HepG2 (cell line): ENCODE measurements around the gene PDE5A. TPM values are rescaled to one million over a fixed set of nuclear protein-coding genes. Genes with fewer than 3 reads are reported as not detected.

Source experiments
- ATAC-seq: fragments of 200-7000 bp; cut with Tn5 transposase; 3 replicates; pipeline ENCODE4 v1.9.1; 2020; ENCODE audit warnings: mild to moderate bottlenecking, moderate library complexity
- BruUV-seq: library from RNA; stranded (reverse); fragments of 400-500 nt; replicated peaks from 2 replicates; lab custom pipeline; 2021; lab: Mats Ljungman, UMichigan
- CTCF ChIA-PET: fragments of 300-600 bp; formaldehyde crosslinking; extraction: SDS; loops from one replicate; lab custom pipeline; 2021; ENCODE audit warnings: low total read pairs, inconsistent platforms, low intra/inter-chr PET ratio; lab: Yijun Ruan, JAX
- POLR2A ChIA-PET: fragments of 350-600 bp; sonication (Branson Sonifier 250); formaldehyde crosslinking; loops from one replicate; lab custom pipeline; 2020; ENCODE audit warnings: antibody characterized with exemption, inconsistent platforms; lab: Yijun Ruan, JAX
- DNase-seq: peaks from one replicate; pipeline ENCODE4 v3.0.0-alpha.2; 2015; ENCODE audit warnings: low spot score
- FAIRE-seq: peaks from 3 replicates; lab custom pipeline; 2011; peaks lifted over from hg19 to GRCh38; lab: Jason Lieb, UNC
- H2AFZ ChIP-seq: one replicate; pipeline ENCODE4 v1.6.1; 2011; ENCODE audit warnings: low read length, inconsistent platforms
- H3K27ac ChIP-seq: fragments of 300-600 bp; 3 replicates; pipeline ENCODE4 v1.8.0; 2011; ENCODE audit warnings: mixed run types, mild to moderate bottlenecking, mixed read lengths, low read length, inconsistent platforms; ENCODE audit not compliant: insufficient read depth; ENCODE audit errors: extremely low read length
- H3K27me3 ChIP-seq, 2 experiments: fragments of 200-600 bp in 1 of 2; 2 replicates in 1 of 2; 3 replicates in 1 of 2; pipeline versions ENCODE4 v1.6.0 to v1.8.0; 2011; ENCODE audit warnings: low read length in 2 of 2, mild to moderate bottlenecking in 2 of 2, moderate library complexity in 2 of 2, inconsistent platforms in 1 of 2; ENCODE audit not compliant: insufficient read depth in 2 of 2, control insufficient read depth in 1 of 2
- H3K36me3 ChIP-seq, 2 experiments: fragments of 200-600 bp in 1 of 2; replicated peaks in 1 of 2; 2 replicates in 1 of 2; 3 replicates in 1 of 2; pipeline versions ENCODE4 v1.5.1 to v1.8.0; 2011; ENCODE audit warnings: low read length in 2 of 2, inconsistent platforms in 1 of 2; ENCODE audit not compliant: insufficient read depth in 2 of 2, control insufficient read depth in 1 of 2
- H3K4me1 ChIP-seq: 2 replicates; pipeline ENCODE4 v1.5.1; 2012; ENCODE audit warnings: low read length, inconsistent platforms; ENCODE audit not compliant: insufficient read depth
- H3K4me2 ChIP-seq: 2 replicates; pipeline ENCODE4 v1.6.0; 2011; ENCODE audit warnings: low read depth, low read length, inconsistent platforms
- H3K4me3 ChIP-seq, 3 experiments: fragments of 200-600 bp in 1 of 3; sonication (generic), shearing (Covaris generic) in 1 of 3; replicated peaks in 1 of 3; 2 replicates each; pipeline ENCODE4 v1.5.1; 2011 to 2016; ENCODE audit warnings: low read length in 3 of 3, inconsistent platforms in 2 of 3, low read depth in 2 of 3, mild to moderate bottlenecking in 2 of 3, control low read depth in 1 of 3, mixed read lengths in 1 of 3; ENCODE audit not compliant: insufficient read depth in 1 of 3
- H3K79me2 ChIP-seq: one replicate; pipeline ENCODE4 v1.6.1; 2011; ENCODE audit warnings: low read length, inconsistent platforms; ENCODE audit not compliant: insufficient read depth
- H3K9ac ChIP-seq: 2 replicates; pipeline ENCODE4 v1.6.0; 2011; ENCODE audit warnings: mild to moderate bottlenecking, low read depth, low read length, inconsistent platforms; ENCODE audit not compliant: insufficient read depth
- H3K9me3 ChIP-seq: 2 replicates; pipeline ENCODE4 v1.5.1; 2012; ENCODE audit warnings: mild to moderate bottlenecking, low read length
- H4K20me1 ChIP-seq: 2 replicates; pipeline ENCODE4 v1.6.0; 2011; ENCODE audit warnings: inconsistent platforms, mild to moderate bottlenecking, low read length, moderate library complexity; ENCODE audit not compliant: insufficient read depth
- ASH2L ChIP-seq: fragments of 300-600, 200-600 bp; sonication (generic); IDR thresholded peaks from 2 replicates; pipeline ENCODE4 v1.7.0; 2017; ENCODE audit warnings: low read depth, mild to moderate bottlenecking, moderate library complexity, mixed read lengths, low read length; ENCODE audit not compliant: insufficient read length
- FOXO1 ChIP-seq: sonication (generic); formaldehyde crosslinking; IDR thresholded peaks from 2 replicates; pipeline ENCODE4 v1.4.0; 2020; ENCODE audit warnings: missing genetic modification reagents
- HMG20B ChIP-seq: conservative IDR thresholded peaks from 2 replicates; pipeline ENCODE4 v1.6.1; 2016; ENCODE audit warnings: missing genetic modification reagents, missing compliant biosample characterization
- HOXA7 ChIP-seq: sonication (generic); formaldehyde crosslinking; IDR thresholded peaks from 2 replicates; pipeline ENCODE4 v1.8.1; 2022; ENCODE audit warnings: mild to moderate bottlenecking, missing genetic modification reagents, moderate library complexity
- KAT8 ChIP-seq: IDR thresholded peaks from 2 replicates; pipeline ENCODE4 v1.6.1; 2016; ENCODE audit warnings: missing genetic modification reagents, missing compliant biosample characterization
- MATR3 ChIP-seq: sonication (generic); formaldehyde crosslinking; IDR thresholded peaks from 2 replicates; pipeline ENCODE4 v1.4.0; 2020; ENCODE audit warnings: missing genetic modification reagents
- MED1 ChIP-seq: sonication (generic); formaldehyde crosslinking; IDR thresholded peaks from 2 replicates; pipeline ENCODE4 v1.4.0; 2020; ENCODE audit warnings: missing genetic modification reagents
- NBN ChIP-seq: fragments of 450-650 bp; conservative IDR thresholded peaks from 2 replicates; pipeline ENCODE4 v1.6.1; 2017
- NFE2L1 ChIP-seq: sonication (generic); formaldehyde crosslinking; IDR thresholded peaks from 2 replicates; pipeline ENCODE4 v1.4.0; 2020; ENCODE audit warnings: missing genetic modification reagents, mild to moderate bottlenecking, borderline replicate concordance
- REL ChIP-seq: sonication (generic); formaldehyde crosslinking; conservative IDR thresholded peaks from 2 replicates; pipeline ENCODE4 v1.8.0; 2022; ENCODE audit warnings: mild to moderate bottlenecking, missing genetic modification reagents, moderate library complexity
- RFXANK ChIP-seq: IDR thresholded peaks from 2 replicates; pipeline ENCODE4 v1.6.1; 2016
- SMYD3 ChIP-seq: sonication (generic); formaldehyde crosslinking; IDR thresholded peaks from 2 replicates; pipeline ENCODE4 v1.8.1; 2023; ENCODE audit warnings: mild to moderate bottlenecking, missing genetic modification reagents
- SP5 ChIP-seq: IDR thresholded peaks from 2 replicates; pipeline ENCODE4 v1.6.1; 2016; ENCODE audit warnings: low read depth, borderline replicate concordance
- STAT5B ChIP-seq: sonication (generic); formaldehyde crosslinking; IDR thresholded peaks from 2 replicates; pipeline ENCODE4 v1.4.0; 2020; ENCODE audit warnings: missing genetic modification reagents
- ZEB1 ChIP-seq: IDR thresholded peaks from 2 replicates; pipeline ENCODE4 v1.6.1; 2012; ENCODE audit warnings: mild to moderate bottlenecking, low read depth, inconsistent platforms; ENCODE audit not compliant: insufficient replicate concordance
- ZFY ChIP-seq: sonication (generic); formaldehyde crosslinking; IDR thresholded peaks from 2 replicates; pipeline ENCODE4 v1.4.0; 2020; ENCODE audit warnings: missing genetic modification reagents
- ZMYM3 ChIP-seq: sonication (generic); formaldehyde crosslinking; IDR thresholded peaks from 2 replicates; pipeline ENCODE4 v1.5.1; 2020; ENCODE audit warnings: mild to moderate bottlenecking, missing genetic modification reagents
- ZNF224 ChIP-seq: sonication (generic); formaldehyde crosslinking; IDR thresholded peaks from 2 replicates; pipeline ENCODE4 v1.5.0; 2020; ENCODE audit warnings: mild to moderate bottlenecking, missing genetic modification reagents
- ZNF296 ChIP-seq: sonication (generic); formaldehyde crosslinking; conservative IDR thresholded peaks from 2 replicates; pipeline ENCODE4 v1.5.0; 2020; ENCODE audit warnings: mild to moderate bottlenecking, missing genetic modification reagents
- ZNF430 ChIP-seq: sonication (generic); formaldehyde crosslinking; IDR thresholded peaks from 2 replicates; pipeline ENCODE4 v1.9.0; 2021; ENCODE audit warnings: mild to moderate bottlenecking, missing genetic modification reagents
- ZNF44 ChIP-seq: sonication (generic); formaldehyde crosslinking; IDR thresholded peaks from 2 replicates; pipeline ENCODE4 v1.5.1; 2020; ENCODE audit warnings: mild to moderate bottlenecking, missing genetic modification reagents
- ZNF790 ChIP-seq: sonication (generic); formaldehyde crosslinking; IDR thresholded peaks from 2 replicates; pipeline ENCODE4 v1.8.0; 2022; ENCODE audit warnings: missing genetic modification reagents, mild to moderate bottlenecking, borderline replicate concordance
- ZSCAN29 ChIP-seq: sonication (generic); formaldehyde crosslinking; conservative IDR thresholded peaks from 2 replicates; pipeline ENCODE4 v1.4.0; 2020; ENCODE audit warnings: mild to moderate bottlenecking, missing genetic modification reagents
- whole genome bisulfite sequencing: methylation state at CpG from one replicate; pipeline ENCODE4 v1.1.6; 2017; ENCODE audit warnings: low lambda C conversion rate; 5-methylcytosine and 5-hydroxymethylcytosine counted together
- in situ Hi-C: cut with HindIII; loops from 2 replicates; pipeline ENCODE4 v1.10.0; 2017; ENCODE audit warnings: low pct_unique_long_range_greater_than_20kb; ENCODE audit not compliant: extremely low pct_ligation_motif_present
- intact Hi-C: fragments of 100-400 bp; cut with micrococcal nuclease; formaldehyde crosslinking; loops from one replicate; pipeline ENCODE4 v1.10.0; 2022; ENCODE audit not compliant: unreplicated experiment
- polyA plus RNA-seq, 8 experiments: library from polyadenylated mRNA; depleted of rRNA in 3 of 8; stranded (reverse) in 7 of 8; unstranded in 1 of 8; fragments of >200 nt; fragmentation: Illumina TruSeq in 4 of 8; extraction: Trizol in 4 of 8; gene quantifications; 2 replicates each; pipeline versions ENCODE4 v1.2.1 to v1.2.3, GENCODE V29; 2011 to 2016; ENCODE audit warnings: low read depth in 4 of 8, missing spikeins in 1 of 8, mixed read lengths in 1 of 8; ENCODE audit not compliant: insufficient read depth in 1 of 8
- total RNA-seq, 5 experiments: library from RNA; depleted of rRNA; stranded (reverse); fragments of >200 nt; fragmentation: Illumina TruSeq; extraction: Trizol; gene quantifications; 2 replicates each; pipeline ENCODE4 v1.2.3, GENCODE V29; 2016; ENCODE audit warnings: low read depth in 1 of 5

The PDE5A gene
- total and polyA plus RNA-seq, 2 of the 13 experiments (the other 11 are each of a cell fraction or from before 2014, with no cell fraction given) = 0.22 to 0.44 TPM

DNA sequence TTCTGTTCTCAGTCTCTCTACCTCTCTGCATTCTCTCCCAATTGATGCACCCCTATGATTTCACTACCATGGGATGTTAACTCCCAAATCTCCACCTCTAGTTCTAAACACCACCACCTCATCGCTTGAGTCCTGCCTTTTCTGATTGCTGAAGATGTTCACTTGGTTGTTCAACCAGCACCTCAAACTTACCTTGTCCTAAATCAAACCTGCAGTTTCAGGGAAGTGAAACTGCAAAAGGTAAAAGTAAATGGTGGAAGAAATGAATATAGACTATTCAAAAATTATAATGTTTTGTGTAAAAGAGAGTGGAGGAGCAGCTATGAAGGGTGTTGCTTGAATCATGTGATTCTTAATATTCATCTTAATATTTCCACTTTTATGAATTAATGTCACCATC is 91.0 kb downstream of the PDE5A start:
- ATAC-seq (no peak), FAIRE-seq (no peak), DNase-seq (no peak)
- H2AFZ ChIP-seq = no peak overlapping the region
- no peak for TF ChIP-seq RFXANK (CRISPR knock-in tag)
- TF ChIP-seq SP5 (CRISPR knock-in tag) = no peak
- TF ChIP-seq HMG20B (CRISPR knock-in tag) = no peak
- no peak for TF ChIP-seq ZSCAN29
- no peak for TF ChIP-seq FOXO1 (CRISPR knock-in tag)
- peaks cover 6% of the 10 kb centered on the region for H3K4me1 ChIP-seq
- H3K4me2 ChIP-seq = no peak overlapping the region
- H3K27ac ChIP-seq = no peak overlapping the region
- H4K20me1 ChIP-seq = no peaks in the 10 kb centered on the region
- ChIA-PET POLR2A (no interaction called here), CTCF (no interaction called here)
- in situ Hi-C loops (no loop called here), intact Hi-C loops (no loop called here)
- no peak overlapping the region for H3K4me3 ChIP-seq
- no TSS peak for BruUV-seq
- WGBS = 97% methylated on average over 1 of the region's 1 CpG
- no peaks in the 10 kb centered on the region for H3K79me2 ChIP-seq
- peaks cover 12% of the 10 kb centered on the region for H3K9me3 ChIP-seq
- H3K36me3 ChIP-seq = peaks cover 0 to 1% of the 10 kb centered on the region in 2 experiments; a peak in 1 of 5 replicates
- H3K27me3 ChIP-seq = no peaks in the 10 kb centered on the region
- no peak overlapping the region for H3K9ac ChIP-seq

DNA sequence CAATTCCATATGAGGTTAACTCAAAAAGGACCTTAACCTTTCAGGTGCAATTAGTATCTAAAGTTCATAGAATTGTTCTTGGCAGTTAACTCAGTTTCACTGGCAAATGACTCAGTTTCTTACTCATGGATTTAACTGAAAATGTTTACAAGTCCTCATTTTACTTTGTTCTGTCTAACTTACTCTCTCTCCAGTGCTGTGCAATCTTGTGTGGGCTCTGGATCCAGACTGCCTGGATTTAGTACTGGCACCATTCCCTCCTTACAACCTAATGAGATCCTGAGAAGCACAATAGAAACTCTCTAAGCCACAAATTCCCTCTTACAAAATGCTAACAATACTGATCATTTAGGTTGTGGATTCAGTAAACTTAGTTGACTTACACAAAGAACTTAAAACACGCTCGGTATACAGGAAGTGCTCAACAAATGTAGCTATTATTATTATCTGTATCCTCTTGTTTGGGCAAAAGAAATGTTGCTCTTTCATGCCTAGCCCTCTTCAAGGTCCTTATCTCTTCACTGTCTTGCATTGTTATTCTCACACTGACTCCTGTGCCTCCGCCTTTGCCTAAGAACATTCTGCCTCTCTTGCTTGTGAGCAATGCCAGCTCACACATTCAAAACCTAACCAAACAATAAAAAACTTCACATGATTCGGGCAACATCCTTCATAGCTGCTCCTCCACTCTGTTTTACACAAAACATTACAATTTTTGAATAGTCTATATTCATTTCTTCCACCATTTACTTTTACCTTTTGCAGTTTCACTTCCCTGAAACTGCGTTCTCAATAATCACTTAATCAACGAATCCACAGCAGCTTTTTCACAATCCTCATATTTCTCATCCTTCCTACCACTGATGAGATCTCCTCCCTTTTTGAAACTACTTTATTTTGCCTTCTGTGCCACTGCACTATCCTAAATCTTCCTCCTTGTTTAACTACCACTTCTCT is 91.8 kb downstream of the PDE5A start:
- FAIRE-seq (no peak), ATAC-seq (no peak), DNase-seq (no peak)
- Histone ChIP-seq H4K20me1 (no peaks in the 10 kb centered on the region), H3K27me3 (no peaks in the 10 kb centered on the region), H3K36me3 (peaks cover 0 to 1% of the 10 kb centered on the region in 2 experiments; a peak in 1 of 5 replicates), H2AFZ (no peak overlapping the region), H3K9ac (no peak overlapping the region), H3K4me3 (no peak overlapping the region), H3K27ac (no peak overlapping the region), H3K4me1 (no peaks in the 10 kb centered on the region), H3K4me2 (no peak overlapping the region), H3K79me2 (no peaks in the 10 kb centered on the region), H3K9me3 (peaks cover 12% of the 10 kb centered on the region)
- ChIA-PET CTCF (no interaction called here), POLR2A (no interaction called here)
- 95% methylated on average over 6 of the region's 6 CpGs for WGBS
- intact Hi-C loops = no loop called here
- in situ Hi-C loops = no loop called here
- no TSS peak for BruUV-seq
- TF ChIP-seq ZNF296 (CRISPR knock-in tag) = no peak
- no peak for TF ChIP-seq ZNF790 (CRISPR knock-in tag)
- TF ChIP-seq REL (CRISPR knock-in tag) = no peak
- no peak for TF ChIP-seq ZMYM3 (CRISPR knock-in tag)
- TF ChIP-seq MATR3 = no peak
- TF ChIP-seq NFE2L1 = no peak
- TF ChIP-seq STAT5B = no peak
- TF ChIP-seq SMYD3 (CRISPR knock-in tag) = no peak
- TF ChIP-seq MED1 = no peak
- TF ChIP-seq ZNF430 (CRISPR knock-in tag) = no peak
- TF ChIP-seq ZEB1 = no peak
- no peak for TF ChIP-seq KAT8 (CRISPR knock-in tag)
- TF ChIP-seq ASH2L = no peak
- no peak for TF ChIP-seq ZFY
- TF ChIP-seq ZNF44 (CRISPR knock-in tag) = no peak
- TF ChIP-seq HOXA7 (CRISPR knock-in tag) = no peak
- no peak for TF ChIP-seq ZNF224 (CRISPR knock-in tag)
- no peak for TF ChIP-seq NBN
